Activated CD4-positive, alpha-beta T cell treated with anti-CD3 and anti-CD28 coated beads for 36 hours (primary cell): ENCODE data around the gene SYCP2. TPM values are rescaled to one million over a fixed set of nuclear protein-coding genes. Genes with fewer than 3 reads are reported as not detected.
A peak's percentile ranks its signal among the peaks of the same experiment; 100 is the strongest.
"Not testable (repeated sequence)": the region's sequence is repeated elsewhere in the genome, so short reads cannot be mapped to it uniquely, and the experiment has no call there.

Source experiments
- ATAC-seq: fragments of 200-7000 bp; cut with Tn5 transposase; one replicate; pipeline ENCODE4 v1.10.0; 2021; ENCODE audit warnings: mild to moderate bottlenecking, moderate library complexity
- CTCF ChIA-PET: fragments of 350-600 bp; sonication (Branson Sonifier 250); formaldehyde crosslinking; loops from one replicate; lab custom pipeline; 2021; ENCODE audit warnings: antibody characterized with exemption; lab: Charles Lee
- POLR2A ChIA-PET: fragments of 350-600 bp; sonication (Branson Sonifier 250); formaldehyde crosslinking; loops from one replicate; lab custom pipeline; 2021; ENCODE audit warnings: antibody characterized with exemption, inconsistent platforms; lab: Charles Lee
- DNase-seq: peaks from one replicate; pipeline ENCODE4 v3.0.0-alpha.2; 2020
- H3K27ac Mint-ChIP-seq: one replicate; pipeline ENCODE4 v1.8.0; 2021; ENCODE audit warnings: mixed read lengths
- H3K27me3 Mint-ChIP-seq: one replicate; pipeline ENCODE4 v1.8.0; 2021; ENCODE audit warnings: mixed read lengths
- H3K36me3 Mint-ChIP-seq: one replicate; pipeline ENCODE4 v1.8.0; 2021; ENCODE audit warnings: low read depth, mixed read lengths
- H3K4me1 Mint-ChIP-seq: one replicate; pipeline ENCODE4 v1.8.0; 2021; ENCODE audit warnings: mixed read lengths
- H3K4me3 Mint-ChIP-seq: one replicate; pipeline ENCODE4 v1.8.0; 2021; ENCODE audit warnings: mild to moderate bottlenecking, moderate library complexity, mixed read lengths
- H3K9me3 Mint-ChIP-seq: one replicate; pipeline ENCODE4 v1.8.0; 2021; ENCODE audit warnings: low read depth, mixed read lengths
- intact Hi-C, 2 experiments: fragments of 100-400 bp; cut with DNase I in 1 of 2; cut with micrococcal nuclease in 1 of 2; formaldehyde crosslinking; loops; one replicate each; pipeline versions ENCODE4 v1.14.2 to v1.15.1; 2022 to 2024; cut with DNase I, micrococcal nuclease
- total RNA-seq, 2 experiments: library from RNA; stranded (reverse); gene quantifications; one replicate each; pipeline ENCODE4 v1.2.3, GENCODE V29; 2021

Gene SYCP2
- total RNA-seq, 2 experiments from 2014 or later = 1.5 to 2.1 TPM

DNA sequence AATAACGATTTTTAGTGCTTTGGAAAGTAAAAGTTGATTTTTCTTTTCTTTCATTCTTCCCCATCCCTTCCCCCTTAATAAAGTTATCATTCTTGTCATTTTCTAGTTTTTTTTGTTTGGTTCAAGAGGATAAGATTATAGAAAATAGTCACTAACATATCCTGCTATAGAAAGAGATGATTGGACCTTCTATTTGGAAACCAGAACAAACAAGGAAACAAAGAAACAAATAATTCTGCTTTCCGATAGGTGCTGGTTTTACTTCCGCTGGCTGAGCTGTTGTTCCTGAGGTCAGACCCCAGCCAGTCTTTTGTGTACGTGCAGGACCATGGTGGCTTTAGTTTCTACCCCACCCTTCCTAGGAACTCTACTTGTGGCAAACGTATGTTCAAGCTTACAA, 24.7 kb upstream of the SYCP2 start, which contains the start of gene CDH26:
Gene CDH26, plus strand, starts transcription at position 301 of the 400 bp plus-strand sequence. CDS start 304 bp downstream, outside the sequence.
- H3K36me3 Mint-ChIP-seq = no peaks in the 10 kb centered on the region
- DNase-seq (no peak), ATAC-seq (no peak)
- H3K4me3 Mint-ChIP-seq = no peak within 1 kb of the TSS
- H3K27me3 Mint-ChIP-seq = no peaks in the 10 kb centered on the region
- H3K27ac Mint-ChIP-seq = no peak within 1 kb of the TSS
- POLR2A ChIA-PET = no interaction called here
- no peaks in the 10 kb centered on the region for H3K4me1 Mint-ChIP-seq
- intact Hi-C loops = no loop called here
- H3K9me3 Mint-ChIP-seq = no peaks in the 10 kb centered on the region
- CTCF ChIA-PET = interaction anchor here (1.0 to 1.2 kb wide), 2 partner anchors 10 to 31 kb away, joined by 3 to 4 read pairs; no protein-coding TSS in a partner anchor

GRCh38 chr20:59957568-59957967, 24.1 kb upstream of the SYCP2 start:
- POLR2A ChIA-PET, H3K27ac Mint-ChIP-seq, H3K36me3 Mint-ChIP-seq, H3K27me3 Mint-ChIP-seq, H3K9me3 Mint-ChIP-seq, H3K4me3 Mint-ChIP-seq, DNase-seq, intact Hi-C loops, H3K4me1 Mint-ChIP-seq, ATAC-seq: not testable (repeated sequence)
- CTCF ChIA-PET = interaction anchor here (1.0 kb wide), 1 partner anchor 9 kb away, joined by 3 read pairs; no protein-coding TSS in a partner anchor

DNA sequence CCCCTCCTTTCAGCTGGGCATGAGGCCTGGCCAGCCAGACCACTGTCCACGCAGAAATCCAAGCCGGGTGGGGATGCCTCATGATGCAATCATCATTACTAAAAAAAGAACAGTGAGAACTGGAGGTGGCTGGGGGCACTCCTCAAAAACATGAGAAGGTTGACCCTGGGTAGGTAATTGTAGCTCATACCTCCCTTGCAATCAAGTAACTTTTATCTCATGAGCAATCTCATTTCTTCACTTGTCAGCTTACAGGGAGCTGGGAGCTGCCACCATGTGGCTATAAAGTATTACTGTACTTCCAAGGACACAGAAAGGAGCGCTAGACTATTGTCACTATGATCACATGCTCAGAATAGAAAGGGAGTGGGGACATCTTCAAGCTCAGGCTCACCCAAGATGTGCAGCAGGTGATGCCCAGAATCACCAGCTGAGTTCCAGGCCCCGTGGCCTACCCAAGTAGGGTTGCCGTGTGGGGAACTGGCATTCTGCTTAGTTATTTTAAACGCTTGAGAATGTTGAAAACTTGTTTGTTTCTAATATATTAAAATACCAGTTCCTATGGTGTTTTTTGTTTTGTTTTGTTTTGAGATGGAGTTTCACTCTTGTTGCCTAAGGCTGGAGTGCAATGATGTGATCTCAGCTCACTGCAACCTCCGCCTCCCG, 21.8 kb upstream of the SYCP2 start:
- Mint-ChIP-seq H3K4me1 (no peaks in the 10 kb centered on the region), H3K4me3 (no peak overlapping the region), H3K36me3 (no peaks in the 10 kb centered on the region), H3K9me3 (no peaks in the 10 kb centered on the region), H3K27me3 (no peaks in the 10 kb centered on the region), H3K27ac (no peak overlapping the region)
- ChIA-PET POLR2A (interaction anchor here (0.6 kb wide), 1 partner anchor 351 kb away, joined by 4 read pairs; the partner anchor contains the start of gene PHACTR3), CTCF (interaction anchor here (0.6 to 1.7 kb wide), 5 partner anchors 10 to 171 kb away, joined by 3 to 6 read pairs (median 3); partner anchors contain the start of genes FAM217B and PPP1R3D)
- peak; percentile 58 for ATAC-seq
- no peak for DNase-seq
- intact Hi-C loops = loop anchor here in 1 of 2 experiments (1.0 kb wide), 1 partner anchor 172 kb away; no protein-coding TSS in a partner anchor

DNA sequence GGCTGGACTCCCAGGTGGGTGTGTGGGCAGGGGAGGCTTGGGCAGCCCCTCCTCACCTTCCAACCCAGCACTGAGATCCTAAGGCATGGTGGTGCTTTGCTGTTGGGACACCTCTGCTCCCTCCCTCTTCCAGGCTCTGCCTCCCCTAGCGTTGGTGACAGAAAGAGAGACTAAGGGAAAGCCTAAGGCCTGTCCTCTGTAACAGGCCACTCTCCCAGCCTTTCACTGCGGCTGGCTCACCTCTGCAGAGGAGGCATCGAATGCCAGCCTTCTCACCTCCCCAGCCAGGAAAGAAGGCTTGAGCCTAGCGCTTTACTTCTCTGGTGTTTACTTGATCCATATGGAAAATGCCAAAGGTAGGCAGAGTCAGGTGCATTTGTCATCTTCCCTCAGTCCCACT, 21.3 kb upstream of the SYCP2 start:
- CTCF ChIA-PET = interaction anchor here (1.1 to 1.7 kb wide), 3 partner anchors 10 to 171 kb away, joined by 3 to 6 read pairs (median 5); partner anchors contain the start of genes FAM217B and PPP1R3D
- Mint-ChIP-seq H3K27me3 (no peaks in the 10 kb centered on the region), H3K36me3 (no peaks in the 10 kb centered on the region), H3K27ac (no peak overlapping the region), H3K4me1 (no peaks in the 10 kb centered on the region), H3K9me3 (no peaks in the 10 kb centered on the region), H3K4me3 (no peak overlapping the region)
- no peak for ATAC-seq
- no peak for DNase-seq
- POLR2A ChIA-PET = no interaction called here
- intact Hi-C loops = loop anchor here in 1 of 2 experiments (1.0 kb wide), 1 partner anchor 171 kb away; no protein-coding TSS in a partner anchor

DNA sequence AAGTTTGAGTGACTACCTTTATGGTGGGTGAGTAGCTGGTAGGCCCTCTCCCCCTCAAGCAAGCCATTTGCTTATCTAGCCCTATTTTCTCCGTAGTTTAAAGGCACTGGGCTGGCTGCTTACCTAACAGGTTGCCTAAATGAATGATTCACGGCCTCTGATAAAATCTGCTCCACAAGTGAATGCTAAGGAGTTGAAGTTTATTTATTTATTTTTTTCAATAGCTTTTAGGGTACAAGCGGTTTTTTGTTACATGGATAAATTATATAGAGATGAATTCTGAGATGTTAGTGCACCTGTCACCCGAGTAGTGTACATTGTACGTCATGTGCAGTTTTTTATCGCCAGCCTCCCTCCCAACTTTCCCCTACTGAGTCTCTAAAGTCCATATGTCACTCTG, 16.5 kb upstream of the SYCP2 start:
- Mint-ChIP-seq H3K27me3 (no peaks in the 10 kb centered on the region), H3K27ac (no peak overlapping the region), H3K36me3 (peaks cover 2% of the 10 kb centered on the region), H3K4me1 (peaks cover 27% of the 10 kb centered on the region), H3K4me3 (no peak overlapping the region), H3K9me3 (no peaks in the 10 kb centered on the region)
- intact Hi-C loops = loop anchor here (1.0 to 10.0 kb wide), 6 partner anchors 10 to 1279 kb away; partner anchors contain the start of genes FAM217B (in 1 of the 2) and PPP1R3D (in 1 of the 2)
- POLR2A ChIA-PET = no interaction called here
- DNase-seq (no peak), ATAC-seq (no peak)
- CTCF ChIA-PET = interaction anchor here (0.7 to 1.6 kb wide), 7 partner anchors 10 to 190 kb away, joined by 3 to 5 read pairs (median 4); partner anchors contain the start of genes FAM217B and PPP1R3D

- H3K27me3 Mint-ChIP-seq = no peaks in the 10 kb centered on the region
- H3K9me3 Mint-ChIP-seq = no peaks in the 10 kb centered on the region
- peaks cover 8% of the 10 kb centered on the region for H3K36me3 Mint-ChIP-seq
- intact Hi-C loops = loop anchor here (1.0 to 10.0 kb wide), 6 partner anchors 9 to 1280 kb away; partner anchors contain the start of genes FAM217B (in 2 of the 2) and PPP1R3D (in 2 of the 2)
- peak overlapping the region; percentile 13 for H3K4me3 Mint-ChIP-seq
- ATAC-seq (peak; percentile 74), DNase-seq (peak; percentile 39)
- H3K27ac Mint-ChIP-seq = peak overlapping the region; percentile 93
- ChIA-PET CTCF (interaction anchor here (0.5 to 6.2 kb wide), 11 partner anchors 8 to 191 kb away, joined by 3 to 48 read pairs (median 4); partner anchors contain the start of genes CDH26, FAM217B, PPP1R3D and SYCP2), POLR2A (interaction anchor here (0.9 kb wide), 1 partner anchor 14 kb away, joined by 4 read pairs; no protein-coding TSS in a partner anchor)
- peaks cover 27% of the 10 kb centered on the region for H3K4me1 Mint-ChIP-seq
Observed at GRCh38 chr20:59948828-59949720, 15.6 kb upstream of the SYCP2 start.

DNA sequence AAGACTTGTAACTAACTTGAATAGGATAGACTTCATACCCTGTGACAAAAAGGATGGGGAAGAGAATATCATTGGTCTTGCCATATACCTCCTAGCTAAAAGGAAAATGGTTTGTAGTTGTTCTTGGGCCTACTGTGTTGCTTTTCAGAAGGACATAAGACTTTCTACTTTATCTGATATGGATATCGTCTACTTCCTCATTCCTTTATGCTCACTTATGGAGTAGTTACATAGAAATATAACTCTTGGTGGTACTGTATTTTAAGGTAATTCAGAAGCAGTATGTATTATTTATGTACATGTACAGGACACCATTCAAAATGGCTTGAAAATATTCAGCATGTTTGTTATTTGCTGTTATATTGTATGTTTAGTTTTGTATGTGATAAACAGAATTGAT, 14.8 kb upstream of the SYCP2 start:
- no peaks in the 10 kb centered on the region for H3K27me3 Mint-ChIP-seq
- CTCF ChIA-PET = interaction anchor here (0.5 to 6.2 kb wide), 5 partner anchors 7 to 109 kb away, joined by 3 to 48 read pairs (median 4); partner anchors contain the start of genes CDH26 and SYCP2
- intact Hi-C loops = loop anchor here (1.0 to 10.0 kb wide), 6 partner anchors 8 to 1281 kb away; partner anchors contain the start of genes FAM217B (in 1 of the 2) and PPP1R3D (in 1 of the 2)
- H3K36me3 Mint-ChIP-seq = peaks cover 9% of the 10 kb centered on the region
- DNase-seq = no peak
- POLR2A ChIA-PET = interaction anchor here (0.9 kb wide), 1 partner anchor 13 kb away, joined by 4 read pairs; no protein-coding TSS in a partner anchor
- H3K4me3 Mint-ChIP-seq = no peak overlapping the region
- H3K27ac Mint-ChIP-seq = peak overlapping the region; percentile 93
- H3K4me1 Mint-ChIP-seq = peaks cover 27% of the 10 kb centered on the region
- H3K9me3 Mint-ChIP-seq = no peaks in the 10 kb centered on the region
- ATAC-seq = no peak

- ChIA-PET CTCF (interaction anchor here (3.0 to 6.2 kb wide), 2 partner anchors 12 to 110 kb away, joined by 16 to 48 read pairs; partner anchors contain the start of gene SYCP2), POLR2A (no interaction called here)
- H3K27ac Mint-ChIP-seq = no peak overlapping the region
- H3K4me1 Mint-ChIP-seq = peaks cover 28% of the 10 kb centered on the region
- H3K4me3 Mint-ChIP-seq = no peak overlapping the region
- no peak for ATAC-seq
- H3K9me3 Mint-ChIP-seq = no peaks in the 10 kb centered on the region
- no peak for DNase-seq
- H3K27me3 Mint-ChIP-seq = no peaks in the 10 kb centered on the region
- intact Hi-C loops = loop anchor here in 1 of 2 experiments (5.0 to 10.0 kb wide), 2 partner anchors 257 to 1175 kb away; no protein-coding TSS in a partner anchor
- H3K36me3 Mint-ChIP-seq = peaks cover 9% of the 10 kb centered on the region
Observed at GRCh38 chr20:59947376-59947775, 13.9 kb upstream of the SYCP2 start.

- Mint-ChIP-seq H3K36me3 (peaks cover 14% of the 10 kb centered on the region), H3K9me3 (no peaks in the 10 kb centered on the region), H3K4me1 (peaks cover 41% of the 10 kb centered on the region), H3K27me3 (no peaks in the 10 kb centered on the region), H3K27ac (no peak overlapping the region), H3K4me3 (no peak overlapping the region)
- ChIA-PET POLR2A (interaction anchor here (0.6 kb wide), 1 partner anchor 80 kb away, joined by 5 read pairs; no protein-coding TSS in a partner anchor), CTCF (interaction anchor here (0.7 to 6.2 kb wide), 4 partner anchors 10 to 211 kb away, joined by 3 to 48 read pairs (median 4); partner anchors contain the start of gene SYCP2)
- ATAC-seq = no peak
- DNase-seq = no peak
- intact Hi-C loops = loop anchor here in 1 of 2 experiments (5.0 to 10.0 kb wide), 2 partner anchors 259 to 1177 kb away; no protein-coding TSS in a partner anchor
Observed at GRCh38 chr20:59945731-59946130, 12.3 kb upstream of the SYCP2 start.

- H3K27ac Mint-ChIP-seq = no peak overlapping the region
- CTCF ChIA-PET = interaction anchor here (0.7 to 6.2 kb wide), 5 partner anchors 10 to 211 kb away, joined by 3 to 48 read pairs (median 4); partner anchors contain the start of gene SYCP2
- DNase-seq (no peak), ATAC-seq (no peak)
- peaks cover 41% of the 10 kb centered on the region for H3K4me1 Mint-ChIP-seq
- no peaks in the 10 kb centered on the region for H3K27me3 Mint-ChIP-seq
- no peaks in the 10 kb centered on the region for H3K9me3 Mint-ChIP-seq
- no peak overlapping the region for H3K4me3 Mint-ChIP-seq
- POLR2A ChIA-PET = interaction anchor here (0.6 kb wide), 1 partner anchor 79 kb away, joined by 5 read pairs; no protein-coding TSS in a partner anchor
- peaks cover 14% of the 10 kb centered on the region for H3K36me3 Mint-ChIP-seq
- intact Hi-C loops = loop anchor here in 1 of 2 experiments (5.0 to 10.0 kb wide), 2 partner anchors 260 to 1177 kb away; no protein-coding TSS in a partner anchor
Observed at GRCh38 chr20:59945175-59945574, 11.7 kb upstream of the SYCP2 start.
